ENCODE measurements around the gene UBALD1.

UBALD1 gene

DNA sequence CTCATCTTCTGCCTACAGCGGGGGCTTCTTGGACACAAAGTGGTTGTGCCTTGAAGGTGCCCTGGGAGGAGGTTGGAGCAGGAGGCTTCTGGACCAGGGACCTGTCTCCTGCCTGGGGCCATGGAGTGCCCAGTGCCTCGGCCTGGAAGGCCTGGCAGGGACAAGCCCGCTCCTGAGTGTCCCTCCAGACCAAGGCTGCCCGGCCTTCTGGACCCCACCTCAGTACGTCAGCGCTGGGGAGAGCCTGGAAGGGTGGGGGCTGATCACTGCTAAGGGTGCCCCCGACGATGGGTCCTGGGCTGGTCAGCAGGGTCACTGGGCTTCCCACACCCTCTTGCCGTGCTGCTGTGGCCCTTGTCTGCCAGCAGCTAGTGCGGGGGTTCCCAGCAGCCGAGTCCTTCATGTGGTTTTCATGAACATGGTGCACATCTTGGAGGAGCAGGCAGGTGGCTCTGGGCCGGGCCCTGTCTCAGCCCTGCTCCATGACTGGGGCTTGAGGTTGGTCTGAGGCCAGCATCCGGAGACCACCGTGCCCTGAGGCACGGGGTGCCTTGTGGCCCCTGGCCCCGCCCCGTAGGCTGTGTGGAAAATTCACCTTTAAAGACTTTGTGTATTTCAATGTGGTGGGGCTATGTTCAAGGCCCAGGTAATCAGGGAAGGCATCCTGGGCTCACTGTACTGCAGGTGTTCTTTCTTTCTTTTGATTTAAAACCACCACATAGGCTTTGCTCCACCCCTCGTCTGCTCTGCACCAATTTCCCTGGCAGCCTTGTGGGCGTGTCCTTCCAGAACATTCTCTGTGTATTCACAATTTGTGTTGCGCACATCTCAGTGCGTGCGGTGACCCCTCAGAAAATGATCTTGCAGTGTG is 32.3 kb upstream of the UBALD1 start:
- DNase-seq (ENCODE audit: low spot score): no peak

DNA sequence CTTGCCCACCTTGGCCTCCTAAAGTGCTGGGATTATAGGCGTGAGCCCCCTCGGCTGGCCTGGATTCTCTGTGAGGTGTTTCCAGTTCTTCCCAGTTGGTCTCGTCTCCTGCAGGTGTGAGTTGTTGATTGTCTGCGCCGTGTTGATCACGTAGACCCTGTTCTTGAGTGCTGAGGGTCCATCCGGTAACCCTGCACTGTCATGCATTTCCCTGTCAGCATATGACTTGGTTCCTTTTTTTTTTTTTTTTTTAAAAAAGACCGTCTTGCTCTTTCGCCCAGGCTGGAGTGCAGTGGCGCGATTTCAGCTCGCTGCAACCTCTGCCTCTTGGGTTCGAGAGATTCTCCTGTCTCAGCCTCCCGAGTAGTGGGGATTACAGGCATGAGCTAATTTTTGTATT is 27.2 kb upstream of the UBALD1 start:
- no peak for DNase-seq (ENCODE audit: low spot score)

DNA sequence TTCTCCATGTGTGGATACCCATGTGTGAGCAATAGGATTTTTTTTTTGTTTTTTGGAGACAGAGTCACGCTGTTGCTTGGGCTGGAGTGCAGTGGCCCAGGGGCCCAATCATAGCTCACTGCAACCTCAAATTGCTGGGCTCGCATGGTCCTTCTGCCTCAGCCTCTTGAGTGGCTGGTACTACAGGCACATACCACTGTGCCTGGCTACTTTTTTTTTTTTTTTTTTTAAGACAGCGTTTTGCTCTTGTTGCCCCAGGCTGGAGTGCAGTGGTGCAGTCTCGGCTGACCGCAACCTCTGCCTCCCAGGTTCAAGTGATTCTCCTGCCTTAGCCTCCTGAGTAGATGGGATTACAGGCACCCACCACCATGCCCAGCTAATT is 26.6 kb upstream of the UBALD1 start:
- no peak for DNase-seq (ENCODE audit: low spot score)

DNA sequence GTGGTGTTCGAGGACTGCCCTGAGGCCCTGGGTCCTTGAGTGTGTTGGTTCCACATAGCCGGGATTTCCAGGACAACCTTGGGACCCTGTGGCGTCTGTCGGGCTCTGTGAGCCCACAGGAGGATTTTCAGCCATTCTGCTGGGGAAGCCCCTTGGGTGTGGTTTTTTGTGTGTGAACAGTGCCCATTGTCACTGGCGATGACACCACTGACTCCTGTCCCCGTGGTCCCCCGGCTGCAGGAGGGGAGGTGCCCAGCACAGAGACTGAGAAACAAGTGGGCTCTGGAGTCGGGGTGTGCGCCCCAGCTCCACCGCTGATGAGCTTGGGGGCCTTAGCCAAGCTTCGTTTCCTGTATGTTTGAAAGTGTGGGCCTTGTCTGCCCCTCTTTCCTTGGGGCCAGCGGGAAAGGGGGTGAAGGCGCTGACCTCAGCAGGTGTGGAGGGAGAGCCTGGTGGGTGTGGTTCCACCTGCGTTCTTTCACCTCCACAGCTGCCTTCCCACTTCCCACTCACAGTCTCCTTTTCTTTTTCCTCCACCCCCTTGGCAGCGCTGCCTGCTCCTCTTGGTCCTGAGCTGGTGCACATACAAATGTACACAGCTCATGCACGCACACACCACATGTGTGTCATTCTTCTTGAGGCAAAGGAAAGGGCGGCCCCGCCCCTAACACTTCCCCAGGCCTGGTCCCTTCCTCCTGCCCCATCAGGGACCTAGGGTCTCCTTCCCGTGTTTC is 26.1 kb upstream of the UBALD1 start:
- no peak for DNase-seq (ENCODE audit: low spot score)

DNA sequence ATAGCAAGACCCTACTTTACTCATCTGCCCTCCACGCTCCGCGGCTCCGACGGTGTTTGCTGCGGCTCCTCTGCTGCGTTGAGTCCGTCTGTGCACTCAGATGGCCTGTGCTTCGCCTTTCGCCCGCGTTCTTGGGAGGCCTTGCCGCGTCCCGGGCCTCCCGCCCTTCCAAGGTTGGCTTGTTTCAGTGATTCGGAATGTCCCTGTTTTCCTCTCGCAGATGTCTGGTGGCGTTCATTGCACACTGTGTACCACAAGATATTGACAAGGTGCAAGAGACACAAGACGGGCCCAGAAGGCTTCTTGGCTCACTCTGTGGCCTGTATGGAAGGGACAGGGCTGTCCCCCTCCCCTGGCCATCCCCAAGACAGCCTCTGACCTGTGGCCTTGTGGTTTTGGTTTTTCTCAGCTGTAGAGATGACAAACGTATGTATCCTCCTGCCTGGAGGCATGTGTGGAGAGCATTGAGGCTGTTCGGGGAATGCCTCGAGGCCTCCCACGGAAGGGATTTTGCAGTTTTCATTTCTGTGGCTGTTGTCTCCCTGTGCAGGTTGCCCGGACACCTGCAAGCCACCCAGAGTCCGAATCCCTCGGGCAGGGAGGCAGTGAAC is 25.3 kb upstream of the UBALD1 start:
- no peak for DNase-seq (ENCODE audit: low spot score)

DNA sequence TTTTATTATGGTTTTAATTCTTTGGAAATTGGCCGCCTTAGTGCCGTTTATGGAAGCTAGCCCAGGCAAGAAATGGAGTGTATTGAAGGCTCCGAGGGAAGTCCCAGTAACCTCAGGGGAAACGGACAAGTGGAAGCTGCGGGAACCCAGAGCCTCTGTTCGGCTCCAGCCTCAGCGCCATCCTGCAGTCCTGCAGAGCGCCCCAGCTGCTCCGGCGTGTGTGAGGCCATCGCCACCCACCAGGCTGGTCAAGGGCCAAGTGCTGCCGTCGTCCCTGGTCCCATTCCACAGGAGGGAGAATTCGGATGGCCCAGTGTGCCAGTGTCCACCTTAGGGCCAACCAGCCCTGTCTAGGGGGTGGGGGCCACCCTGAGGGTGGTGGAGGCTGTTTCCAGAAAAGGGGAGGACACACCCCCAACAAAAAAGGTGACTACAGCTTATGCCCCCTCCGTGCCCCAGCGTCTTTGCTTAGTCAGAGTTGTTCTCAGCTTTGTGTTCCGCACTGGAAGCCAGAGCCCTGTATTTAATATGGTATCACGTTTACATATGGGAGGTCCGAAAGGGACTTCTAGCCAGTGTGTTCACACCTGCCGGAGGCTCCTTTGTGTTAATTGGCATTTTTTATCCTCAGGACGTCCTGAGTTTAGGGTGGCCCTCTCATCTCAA is 22.9 kb upstream of the UBALD1 start:
- DNase-seq (ENCODE audit: low spot score): no peak

DNA sequence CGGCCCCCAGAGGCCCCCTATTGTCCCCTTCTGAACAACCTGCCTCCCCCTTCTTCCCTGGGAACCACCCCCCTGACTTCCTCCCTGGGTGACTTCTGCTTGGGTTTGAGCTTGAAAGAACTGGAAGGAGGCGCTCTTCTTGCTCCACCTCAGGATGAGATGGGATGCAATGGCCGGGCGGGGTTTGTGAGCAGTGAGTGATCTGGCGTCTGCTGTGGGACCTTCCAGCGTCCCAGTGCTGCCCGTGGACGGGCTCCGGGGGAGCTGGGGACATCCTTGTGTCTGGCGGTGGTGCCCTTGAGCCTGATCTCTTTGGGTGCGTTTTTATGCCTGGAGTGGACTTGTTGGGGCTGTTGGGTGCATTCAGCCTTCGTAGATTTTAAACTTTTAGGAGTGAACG is 21.5 kb upstream of the UBALD1 start:
- DNase-seq (ENCODE audit: low spot score): no peak

DNA sequence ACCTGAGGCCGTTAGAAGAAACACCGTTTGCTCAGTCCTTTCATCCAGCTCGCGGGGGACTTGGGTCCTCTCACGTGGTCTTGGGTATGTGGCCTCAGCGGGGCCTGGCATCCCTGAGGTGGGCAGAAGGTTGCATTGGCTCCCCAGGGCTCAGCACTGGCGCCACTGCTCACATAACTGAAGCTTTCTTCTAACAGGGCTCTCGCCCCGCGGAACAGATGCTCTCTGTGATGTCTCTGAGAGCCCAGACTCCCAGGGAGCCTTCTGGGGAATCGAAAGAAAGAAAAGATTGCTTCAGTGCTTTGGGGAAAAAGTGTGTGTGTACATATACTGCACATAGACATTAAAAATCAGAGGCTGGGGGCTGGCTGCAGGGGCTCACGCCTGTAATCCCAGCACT is 20.1 kb upstream of the UBALD1 start:
- DNase-seq (ENCODE audit: low spot score): no peak

DNA sequence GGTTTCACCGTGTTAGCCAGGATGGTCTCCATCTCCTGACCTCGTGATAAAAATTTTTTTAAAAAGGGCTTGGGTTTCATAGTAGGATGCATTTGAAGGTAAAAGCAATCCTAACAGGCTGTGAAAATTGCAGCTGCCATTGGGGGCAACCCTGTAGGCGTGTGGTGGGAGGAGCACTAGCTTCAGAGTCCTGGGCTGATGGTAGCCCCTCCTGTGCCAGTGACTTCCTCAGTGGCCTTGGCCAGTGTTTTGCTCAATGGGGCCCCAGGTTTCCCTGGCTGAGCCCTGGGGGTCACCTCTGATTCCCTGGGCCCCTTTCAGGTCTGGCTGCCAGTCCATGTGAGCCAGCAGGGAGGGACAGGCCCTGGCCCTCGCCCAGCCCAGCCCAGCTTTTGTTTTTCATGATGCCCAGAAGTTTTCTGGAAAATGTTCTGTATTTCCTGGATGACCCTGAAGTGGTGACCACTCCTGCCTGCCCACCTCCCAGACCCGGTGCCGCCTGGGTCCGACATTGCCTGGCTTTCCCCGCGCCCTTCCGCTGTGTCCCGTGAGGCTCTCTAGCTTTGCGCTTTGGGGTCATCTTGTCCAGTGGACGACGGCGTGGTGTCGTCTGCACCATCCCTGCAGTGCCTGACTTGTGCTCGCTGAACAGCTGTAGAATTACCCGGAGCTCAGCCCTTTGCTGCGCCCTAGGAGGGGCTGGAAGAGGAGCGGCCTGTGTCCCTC is 19.4 kb upstream of the UBALD1 start:
- DNase-seq (ENCODE audit: low spot score): no peak

DNA sequence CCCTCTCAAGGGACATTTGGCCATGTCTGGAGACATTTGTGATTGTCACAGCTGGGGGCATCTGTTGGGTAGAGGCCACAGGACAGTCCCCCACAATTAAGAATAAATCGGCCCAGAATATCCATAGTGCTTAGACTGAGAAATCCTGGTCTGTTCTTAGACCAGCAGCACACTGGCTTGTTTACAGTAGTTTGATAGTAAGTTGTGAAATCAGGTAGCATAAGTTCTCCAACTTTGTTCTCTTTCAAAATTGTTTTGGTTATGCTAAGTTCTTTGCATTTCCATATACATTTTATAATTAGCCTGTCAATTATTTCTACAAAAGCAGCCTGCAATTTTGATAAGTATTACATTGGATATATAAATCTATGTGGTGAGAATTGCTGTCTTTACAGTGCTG is 16.8 kb upstream of the UBALD1 start:
- DNase-seq (ENCODE audit: low spot score): no peak

DNA sequence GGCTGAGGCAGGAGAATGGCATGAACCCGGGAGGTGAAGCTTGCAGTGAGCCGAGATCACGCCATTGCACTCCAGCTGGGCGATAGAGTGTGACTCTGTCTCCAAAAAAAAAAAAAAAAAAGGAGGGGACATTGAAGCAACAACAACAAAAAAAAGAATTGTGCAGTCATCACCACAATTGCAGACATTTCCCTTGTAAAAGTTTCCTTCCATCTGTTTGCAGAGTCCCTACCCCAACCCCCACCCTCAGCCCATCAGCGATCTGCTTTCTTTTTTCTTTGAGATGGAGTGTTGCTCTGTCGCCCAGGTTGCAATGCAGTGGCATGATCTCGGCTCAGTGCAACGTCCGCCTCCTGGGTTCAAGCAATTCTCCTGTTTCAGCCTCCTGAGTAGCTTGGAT is 13.6 kb upstream of the UBALD1 start:
- DNase-seq (ENCODE audit: low spot score): no peak

DNA sequence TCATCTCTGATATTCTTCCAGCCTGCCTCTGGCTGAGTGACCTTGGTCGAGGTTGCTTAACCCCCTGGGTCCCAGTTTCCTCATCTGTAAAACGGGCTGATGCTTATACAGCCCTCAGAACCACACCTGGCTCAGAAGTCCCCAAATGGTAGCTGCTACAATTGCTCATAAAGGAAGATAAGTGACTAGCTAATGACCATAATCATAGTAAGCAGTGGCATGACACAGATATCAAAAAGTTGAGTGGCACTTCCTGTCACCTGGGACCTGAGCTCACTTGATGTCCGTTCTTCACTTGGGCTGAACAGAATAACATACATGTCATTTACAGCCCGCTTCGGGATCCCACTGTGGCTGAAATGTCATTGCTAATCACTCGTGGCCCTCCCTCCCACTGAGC is 11.7 kb upstream of the UBALD1 start:
- DNase-seq (ENCODE audit: low spot score): no peak

DNA sequence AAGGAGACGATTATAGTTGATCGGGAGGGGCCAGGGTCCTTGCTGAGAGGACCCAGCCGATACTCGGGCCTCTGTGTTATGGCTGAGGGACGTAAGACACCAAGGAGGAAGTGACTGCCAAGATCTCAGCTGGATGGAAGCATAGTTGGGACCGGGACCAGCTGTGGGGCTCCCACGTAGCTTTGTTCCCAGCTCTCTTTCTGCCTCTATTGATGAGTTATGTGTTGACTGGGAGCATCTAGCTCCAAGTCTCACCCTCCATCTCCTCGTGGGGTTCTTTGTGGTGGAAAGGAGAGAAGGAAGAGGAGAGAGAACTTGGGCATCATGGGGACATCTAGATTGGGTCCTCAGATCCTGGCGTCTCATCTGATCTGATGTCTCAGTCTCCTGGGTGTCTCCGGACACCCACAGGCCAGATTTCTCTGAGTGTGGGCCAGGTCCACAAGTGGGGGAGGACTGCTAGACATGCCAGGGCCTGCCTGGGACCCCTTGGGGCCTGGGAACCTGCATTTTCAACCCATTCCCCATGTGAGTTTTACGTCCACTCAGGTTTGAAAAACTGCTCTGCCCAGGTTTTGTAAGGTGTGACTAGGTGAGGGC is 11.0 kb upstream of the UBALD1 start:
- no peak for DNase-seq (ENCODE audit: low spot score)

DNA sequence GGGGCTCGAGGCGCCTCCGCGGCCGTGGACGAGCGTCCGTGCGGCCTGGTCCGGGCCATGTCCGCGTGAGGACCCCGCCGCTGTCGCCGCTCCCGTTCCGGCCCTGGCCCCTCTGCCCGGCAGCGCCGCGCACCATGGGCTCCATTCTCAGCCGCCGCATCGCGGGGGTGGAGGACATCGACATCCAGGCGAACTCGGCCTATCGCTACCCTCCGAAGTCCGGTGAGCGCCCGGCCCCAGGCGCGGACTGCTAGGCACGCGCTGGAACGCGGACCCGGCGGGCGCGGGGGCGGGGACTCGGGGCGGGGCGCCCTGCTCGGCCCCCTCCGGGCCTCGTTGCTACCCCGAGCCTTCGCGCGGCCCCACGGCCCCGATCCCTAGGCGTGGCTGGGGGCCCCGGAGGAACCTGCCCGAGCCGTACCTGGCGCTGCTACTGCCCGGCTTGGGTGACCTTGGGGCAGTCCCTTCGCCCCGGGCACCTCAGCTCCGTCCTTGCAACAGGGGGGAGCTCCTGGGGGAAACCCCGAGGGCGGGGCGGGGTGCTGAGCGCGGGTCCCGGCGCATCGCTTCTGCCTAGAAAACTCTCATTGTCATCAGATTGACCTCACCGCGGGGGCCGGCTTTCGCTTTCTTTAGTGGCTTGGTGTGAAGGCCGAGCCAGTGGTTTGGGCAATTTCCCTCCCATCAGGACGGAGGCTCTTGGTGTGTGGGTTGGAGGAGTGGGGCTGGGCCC is 10.3 kb upstream of the UBALD1 start:
- DNase-seq (ENCODE audit: low spot score): peak; percentile 24

DNA sequence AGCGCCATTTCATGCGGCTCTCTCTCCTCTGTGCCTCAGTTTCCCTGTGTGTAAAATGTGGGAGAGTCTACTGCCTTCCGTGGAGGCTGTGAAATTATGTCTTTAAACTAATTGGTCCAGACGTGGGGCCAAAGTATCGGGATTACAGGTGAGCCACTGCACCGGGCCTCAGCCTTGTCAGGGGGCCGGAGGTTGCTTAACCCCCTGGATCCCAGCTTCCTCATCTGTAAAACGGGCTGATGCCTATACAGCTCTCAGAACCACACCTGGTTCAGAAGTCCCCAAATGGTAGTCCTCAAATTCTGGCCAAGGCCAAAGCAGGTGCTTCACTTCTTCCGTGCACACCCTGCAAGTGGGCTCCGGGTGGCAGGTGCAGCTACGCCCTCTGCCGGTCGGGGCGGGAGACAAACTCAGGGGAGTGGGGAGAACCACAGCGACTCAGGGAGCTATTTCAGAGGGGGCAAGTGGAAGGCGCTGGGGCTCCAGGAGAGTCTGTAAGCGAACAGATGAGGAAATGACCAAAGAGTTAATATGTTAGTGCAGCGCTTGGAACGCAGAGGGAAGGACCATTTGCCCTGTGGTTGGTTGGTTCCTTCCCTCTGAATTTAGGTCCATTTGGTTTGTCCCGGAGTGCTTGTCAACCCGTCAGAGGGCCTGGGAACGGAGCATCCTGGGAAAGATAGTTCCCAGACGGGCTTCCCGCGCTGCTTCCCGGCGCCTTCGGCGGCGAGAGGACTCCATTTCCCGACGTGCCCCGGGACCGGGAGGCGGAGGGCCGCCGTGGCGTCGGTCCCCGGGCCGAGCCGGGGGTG is 9.5 kb upstream of the UBALD1 start, which contains the start of gene MGRN1:
MGRN1 (plus strand) TSS at position 812 of the 812 bp plus-strand sequence. CDS start 135 bp downstream, outside the sequence.
- peak; percentile 96 for DNase-seq (ENCODE audit: low spot score)

DNA sequence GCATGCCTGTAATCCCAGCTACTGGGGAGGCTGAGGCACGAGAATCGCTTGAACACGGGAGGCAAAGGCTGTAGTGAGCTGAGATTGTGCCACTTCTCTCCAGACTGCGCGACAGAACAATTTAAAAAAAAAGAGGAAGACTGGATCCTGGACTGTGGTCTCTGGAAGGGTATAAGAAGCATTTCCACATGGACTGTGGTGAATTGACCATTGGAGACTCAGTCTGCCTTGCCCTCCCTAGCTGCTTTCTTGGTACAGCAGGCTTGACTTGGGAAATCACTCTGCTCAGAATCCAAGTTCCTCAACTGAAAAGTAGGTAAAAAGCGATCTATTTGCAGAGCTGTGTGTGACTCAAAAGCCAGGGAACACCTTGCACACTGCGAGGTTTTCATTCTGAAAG is 8.9 kb upstream of the UBALD1 start:
- DNase-seq (ENCODE audit: low spot score): no peak

DNA sequence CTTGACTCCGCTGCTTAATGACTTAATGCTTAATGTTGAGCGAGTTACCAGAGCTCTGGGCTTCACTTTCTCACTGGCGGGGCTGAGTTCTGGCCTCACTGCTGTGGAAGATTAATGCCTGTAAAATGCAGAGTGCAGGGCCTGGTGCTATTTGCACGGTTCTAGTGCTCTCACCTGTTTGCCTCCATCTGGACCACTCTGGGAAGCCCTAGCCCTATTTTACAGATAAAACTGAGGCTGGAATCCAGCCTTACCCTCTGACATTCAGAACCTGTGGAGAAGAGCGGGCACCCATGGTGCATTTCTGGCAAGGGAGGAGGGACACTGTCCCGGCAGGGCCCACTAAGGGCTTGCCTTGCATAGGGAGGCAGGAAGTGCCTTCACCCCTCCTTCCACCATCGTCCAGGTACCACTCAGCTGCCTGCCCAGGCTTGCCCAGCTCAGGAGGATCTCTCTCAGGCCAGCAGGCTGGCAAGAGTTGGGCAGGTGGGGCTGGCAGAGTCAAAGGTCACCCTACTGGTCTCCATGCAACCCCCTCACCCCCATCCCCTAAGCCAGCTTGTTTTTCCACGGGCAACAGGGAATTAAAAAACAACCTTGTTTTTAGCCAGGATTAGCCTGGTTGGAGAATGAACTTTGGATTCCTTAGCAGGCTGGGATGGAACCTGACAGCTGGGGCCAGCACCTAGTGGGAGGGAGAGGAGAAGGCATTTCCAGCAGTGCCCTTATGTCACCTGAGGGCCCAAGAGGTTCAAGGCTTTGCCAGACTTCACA is 4.1 kb upstream of the UBALD1 start:
- DNase-seq (ENCODE audit: low spot score): no peak

DNA sequence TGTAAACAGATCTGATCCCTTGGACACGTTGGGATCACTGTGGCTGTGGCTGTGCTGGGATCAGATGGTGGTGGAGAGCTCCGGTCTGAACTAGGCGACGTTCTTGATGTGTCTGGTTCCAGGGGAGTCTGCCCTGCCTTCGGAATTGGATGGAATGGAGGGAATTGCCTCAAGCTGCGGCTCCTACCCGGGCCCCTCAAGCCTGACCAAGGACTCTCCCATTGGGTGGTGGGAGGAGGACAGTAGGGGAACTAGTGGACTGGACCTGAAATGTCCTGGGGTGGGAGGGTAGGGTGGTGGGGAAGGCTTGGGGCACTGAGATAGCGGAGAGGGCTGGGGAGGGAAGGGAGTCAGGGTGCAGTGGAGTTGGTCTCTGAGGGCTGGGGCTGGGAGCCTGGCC is 3.2 kb upstream of the UBALD1 start:
- no peak for DNase-seq (ENCODE audit: low spot score)
